ENCODE data around the gene SWI5.
A peak's percentile ranks its signal among the peaks of the same experiment; 100 is the strongest.
"Not testable (repeated sequence)": the region's sequence is repeated elsewhere in the genome, so short reads cannot be mapped to it uniquely, and the experiment has no call there.

Gene SWI5

GRCh38 chr9:128276008-128276573 lies at the start of gene SWI5:
Gene SWI5 (plus strand): TSS chr9:128276276.
- peak; percentile 100 for DNase-seq

- no peak for DNase-seq
Measured at GRCh38 chr9:128226412-128226801, 49.7 kb upstream of the SWI5 start.

- DNase-seq: not testable (repeated sequence)
Measured at GRCh38 chr9:128230897-128231296, 45.2 kb upstream of the SWI5 start.

- peak; percentile 78 for DNase-seq
Measured at GRCh38 chr9:128231638-128232527, 44.2 kb upstream of the SWI5 start.

GRCh38 chr9:128232528-128233428 lies 43.3 kb upstream of the SWI5 start:
- peak; percentile 41 for DNase-seq

- peak; percentile 40 for DNase-seq
Measured at GRCh38 chr9:128233817-128234406, 42.2 kb upstream of the SWI5 start.

GRCh38 chr9:128242124-128242523 lies 34.0 kb upstream of the SWI5 start:
- peak; percentile 46 for DNase-seq

GRCh38 chr9:128242828-128243214 lies 33.3 kb upstream of the SWI5 start:
- no peak for DNase-seq

GRCh38 chr9:128243215-128244018 lies 32.7 kb upstream of the SWI5 start:
- peak; percentile 91 for DNase-seq

- DNase-seq: peak; percentile 74
Measured at GRCh38 chr9:128244091-128244836, 31.8 kb upstream of the SWI5 start.

- DNase-seq: peak; percentile 95
Measured at GRCh38 chr9:128244837-128245231, 31.2 kb upstream of the SWI5 start.

- peak; percentile 88 for DNase-seq
Measured at GRCh38 chr9:128245421-128246151, 30.5 kb upstream of the SWI5 start.

GRCh38 chr9:128246471-128246870 lies 29.6 kb upstream of the SWI5 start:
- DNase-seq: peak; percentile 51

GRCh38 chr9:128247226-128247803 lies 28.8 kb upstream of the SWI5 start:
- peak; percentile 44 for DNase-seq

- DNase-seq: no peak
Measured at GRCh38 chr9:128249558-128249907, 26.5 kb upstream of the SWI5 start.

- peak; percentile 89 for DNase-seq
Measured at GRCh38 chr9:128249908-128250838, 25.9 kb upstream of the SWI5 start.

GRCh38 chr9:128250839-128251731 lies 25.0 kb upstream of the SWI5 start:
- no peak for DNase-seq

- no peak for DNase-seq
Measured at GRCh38 chr9:128251732-128252100, 24.4 kb upstream of the SWI5 start.
